Measurements from ENCODE around the gene ATOX1.

The ATOX1 gene

DNA sequence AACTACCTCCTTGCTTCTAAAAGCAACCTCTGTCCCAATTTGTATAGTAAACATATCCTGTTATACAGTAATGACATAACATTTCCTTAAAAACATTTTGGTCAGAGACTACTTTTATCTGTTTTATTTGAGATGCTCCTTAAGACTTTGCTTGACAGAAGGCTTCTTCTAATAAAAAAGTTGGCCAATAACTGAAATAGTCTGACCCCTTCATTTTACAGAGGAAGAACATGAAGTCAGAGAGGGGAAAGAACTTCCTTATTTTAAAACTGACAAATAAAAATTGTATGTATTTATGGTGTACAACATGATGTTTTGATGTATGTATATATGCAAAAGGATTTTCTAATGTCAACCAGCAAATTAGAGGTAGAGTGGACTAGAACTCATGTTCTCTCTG lies 35.9 kb downstream of the ATOX1 start:
- no peak for TF ChIP-seq CTCF (IDR thresholded peaks at IDR 0.05; ENCODE audit: insufficient read depth, low read length, missing control alignments)
- no peak for DNase-seq (ENCODE audit: low read depth, low spot score)
- no peak overlapping the region for H3K4me3 ChIP-seq (ENCODE audit: low read depth, low read length)
- CTCF ChIA-PET, result interaction anchor here (1.2 to 9.9 kb wide), 7 partner anchors 15 to 65 kb away, joined by 3 to 153 read pairs (median 15); no protein-coding TSS in a partner anchor
- POLR2A ChIA-PET, result interaction anchor here (5.0 to 6.0 kb wide), 2 partner anchors 17 to 35 kb away, joined by 62 to 70 read pairs; partner anchors contain the start of gene SPARC

GRCh38 chr5:151721812-151722391 lies 36.5 kb downstream of the ATOX1 start:
- no peak overlapping the region for H3K4me3 ChIP-seq (ENCODE audit: low read depth, low read length)
- POLR2A ChIA-PET, result interaction anchor here (5.0 to 6.0 kb wide), 3 partner anchors 18 to 40 kb away, joined by 62 to 94 read pairs (median 70); partner anchors contain the start of gene SPARC
- no peak for DNase-seq (ENCODE audit: low read depth, low spot score)
- CTCF ChIA-PET, result interaction anchor here (0.7 to 9.9 kb wide), 8 partner anchors 10 to 70 kb away, joined by 3 to 153 read pairs (median 12); no protein-coding TSS in a partner anchor
- TF ChIP-seq CTCF (IDR thresholded peaks at IDR 0.05; ENCODE audit: insufficient read depth, low read length, missing control alignments), result no peak

- H3K4me3 ChIP-seq (ENCODE audit: low read depth, low read length), result no peak overlapping the region
- ChIA-PET POLR2A (interaction anchor here (5.0 to 6.0 kb wide), 3 partner anchors 19 to 39 kb away, joined by 62 to 94 read pairs (median 70); partner anchors contain the start of gene SPARC), CTCF (interaction anchor here (0.7 to 9.9 kb wide), 12 partner anchors 9 to 69 kb away, joined by 3 to 153 read pairs (median 10); partner anchors contain the start of gene SPARC)
- no peak for DNase-seq (ENCODE audit: low read depth, low spot score)
- no peak for TF ChIP-seq CTCF (IDR thresholded peaks at IDR 0.05; ENCODE audit: insufficient read depth, low read length, missing control alignments)
These were observed 37.3 kb downstream of the ATOX1 start for GRCh38 chr5:151721087-151721646.

GRCh38 chr5:151720215-151720614 lies 38.2 kb downstream of the ATOX1 start:
- TF ChIP-seq CTCF (IDR thresholded peaks at IDR 0.05; ENCODE audit: insufficient read depth, low read length, missing control alignments), result no peak
- ChIA-PET POLR2A (interaction anchor here (0.9 to 6.0 kb wide), 8 partner anchors 13 to 62 kb away, joined by 3 to 94 read pairs (median 20); partner anchors contain the start of gene SPARC), CTCF (interaction anchor here (0.8 to 9.9 kb wide), 13 partner anchors 11 to 68 kb away, joined by 3 to 153 read pairs (median 15); partner anchors contain the start of gene SPARC)
- H3K4me3 ChIP-seq (ENCODE audit: low read depth, low read length), result no peak overlapping the region
- DNase-seq (ENCODE audit: low read depth, low spot score), result no peak

DNA sequence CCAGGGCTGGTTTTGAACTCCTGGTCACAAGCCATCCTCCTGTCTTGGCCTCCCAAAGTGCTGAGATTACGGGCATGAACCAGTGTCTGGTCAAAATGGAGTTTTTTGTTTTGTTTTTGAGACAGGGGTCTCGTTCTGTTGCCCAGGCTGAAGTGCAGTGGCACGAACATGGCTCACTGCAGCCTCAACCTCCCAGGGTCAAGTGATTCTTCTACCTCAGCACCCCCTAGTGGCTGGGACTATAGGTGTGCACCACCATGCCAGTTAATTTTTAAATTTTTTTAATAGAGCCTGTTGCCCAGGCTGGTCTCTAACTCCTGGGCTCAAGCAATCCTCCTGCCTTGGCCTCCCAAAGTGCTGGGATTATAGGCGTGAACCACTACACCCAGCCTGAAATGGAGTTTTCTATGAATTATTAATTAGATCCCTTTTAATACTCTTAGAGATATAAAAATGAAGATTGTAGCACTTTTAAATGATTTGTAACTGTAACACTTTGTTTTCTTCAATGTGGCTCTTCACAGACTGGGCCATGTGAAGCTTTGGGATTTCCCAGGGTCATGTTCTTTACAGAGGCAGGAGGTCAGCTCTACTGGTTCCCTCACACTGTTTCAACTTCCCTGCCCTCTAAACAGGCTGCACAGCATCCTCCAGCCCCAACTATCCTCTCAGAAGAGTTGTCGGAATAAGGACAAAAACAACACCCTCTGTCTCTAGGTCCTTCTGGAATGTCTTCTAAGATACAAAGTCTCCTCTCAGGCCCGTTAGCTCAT lies 39.0 kb downstream of the ATOX1 start:
- TF ChIP-seq CTCF (IDR thresholded peaks at IDR 0.05; ENCODE audit: insufficient read depth, low read length, missing control alignments), result peak; percentile 45
- CTCF ChIA-PET, result interaction anchor here (0.7 to 9.9 kb wide), 18 partner anchors 12 to 66 kb away, joined by 3 to 153 read pairs (median 10); no protein-coding TSS in a partner anchor
- POLR2A ChIA-PET, result interaction anchor here (0.9 to 6.0 kb wide), 16 partner anchors 13 to 61 kb away, joined by 3 to 94 read pairs (median 12); partner anchors contain the start of genes G3BP1 and SPARC
- DNase-seq (ENCODE audit: low read depth, low spot score), result no peak
- no peak overlapping the region for H3K4me3 ChIP-seq (ENCODE audit: low read depth, low read length)

Measured in AG04449 (cell line).